ENCODE measurements around the gene ADCK2. TPM values are rescaled to one million over a fixed set of nuclear protein-coding genes. Genes with fewer than 3 reads are reported as not detected.

The ADCK2 gene
- total and polyA plus RNA-seq, 9 of the 15 experiments (the other 6 are each of a cell fraction or from before 2014, with no cell fraction given) = 0.08 to 14.3 (median 9.7) TPM

DNA sequence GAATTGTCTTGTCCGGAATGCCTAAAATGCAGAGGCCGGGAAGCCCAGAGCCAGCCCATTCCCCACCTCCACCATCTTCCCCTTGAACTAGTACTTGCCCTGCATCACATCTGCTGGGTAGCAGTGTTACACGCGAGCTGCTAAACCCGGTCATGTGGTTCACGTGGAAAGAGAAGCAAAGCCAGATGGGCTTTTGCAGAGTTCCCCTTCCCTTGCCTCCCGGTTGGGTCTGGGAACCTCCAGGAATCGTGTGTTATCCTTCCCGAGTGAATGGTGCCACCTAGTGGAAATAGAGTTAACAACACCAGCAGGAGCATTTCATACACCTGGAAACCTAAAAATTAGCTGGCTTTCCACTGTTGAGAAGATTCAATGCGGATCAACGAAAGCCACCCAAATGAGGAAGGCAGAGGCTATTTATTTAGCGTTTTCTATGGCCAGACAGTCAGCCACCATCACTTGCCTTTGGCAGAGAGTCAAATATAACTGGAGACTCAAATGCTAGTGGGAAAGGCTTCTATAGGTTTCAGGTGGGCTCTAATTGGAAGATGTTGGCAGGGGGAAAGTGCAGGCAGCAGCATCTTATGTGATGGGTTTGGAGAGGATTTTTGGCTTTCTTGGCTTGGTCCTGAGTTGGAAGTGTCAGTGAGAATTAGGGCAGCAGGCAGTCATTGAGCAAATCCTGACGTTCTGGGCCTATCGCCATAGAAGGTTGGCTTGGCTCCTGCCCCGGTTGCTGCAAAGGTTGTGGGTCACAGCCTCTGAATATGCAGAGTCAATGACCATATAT lies 19.2 kb upstream of the ADCK2 start (continued):
- TF ChIP-seq, protein P1, sequence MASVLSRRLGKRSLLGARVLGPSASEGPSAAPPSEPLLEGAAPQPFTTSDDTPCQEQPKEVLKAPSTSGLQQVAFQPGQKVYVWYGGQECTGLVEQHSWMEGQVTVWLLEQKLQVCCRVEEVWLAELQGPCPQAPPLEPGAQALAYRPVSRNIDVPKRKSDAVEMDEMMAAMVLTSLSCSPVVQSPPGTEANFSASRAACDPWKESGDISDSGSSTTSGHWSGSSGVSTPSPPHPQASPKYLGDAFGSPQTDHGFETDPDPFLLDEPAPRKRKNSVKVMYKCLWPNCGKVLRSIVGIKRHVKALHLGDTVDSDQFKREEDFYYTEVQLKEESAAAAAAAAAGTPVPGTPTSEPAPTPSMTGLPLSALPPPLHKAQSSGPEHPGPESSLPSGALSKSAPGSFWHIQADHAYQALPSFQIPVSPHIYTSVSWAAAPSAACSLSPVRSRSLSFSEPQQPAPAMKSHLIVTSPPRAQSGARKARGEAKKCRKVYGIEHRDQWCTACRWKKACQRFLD (CRISPR knock-in tag; IDR thresholded peaks at IDR 0.05) = no peak
- TF ChIP-seq, protein P2, sequence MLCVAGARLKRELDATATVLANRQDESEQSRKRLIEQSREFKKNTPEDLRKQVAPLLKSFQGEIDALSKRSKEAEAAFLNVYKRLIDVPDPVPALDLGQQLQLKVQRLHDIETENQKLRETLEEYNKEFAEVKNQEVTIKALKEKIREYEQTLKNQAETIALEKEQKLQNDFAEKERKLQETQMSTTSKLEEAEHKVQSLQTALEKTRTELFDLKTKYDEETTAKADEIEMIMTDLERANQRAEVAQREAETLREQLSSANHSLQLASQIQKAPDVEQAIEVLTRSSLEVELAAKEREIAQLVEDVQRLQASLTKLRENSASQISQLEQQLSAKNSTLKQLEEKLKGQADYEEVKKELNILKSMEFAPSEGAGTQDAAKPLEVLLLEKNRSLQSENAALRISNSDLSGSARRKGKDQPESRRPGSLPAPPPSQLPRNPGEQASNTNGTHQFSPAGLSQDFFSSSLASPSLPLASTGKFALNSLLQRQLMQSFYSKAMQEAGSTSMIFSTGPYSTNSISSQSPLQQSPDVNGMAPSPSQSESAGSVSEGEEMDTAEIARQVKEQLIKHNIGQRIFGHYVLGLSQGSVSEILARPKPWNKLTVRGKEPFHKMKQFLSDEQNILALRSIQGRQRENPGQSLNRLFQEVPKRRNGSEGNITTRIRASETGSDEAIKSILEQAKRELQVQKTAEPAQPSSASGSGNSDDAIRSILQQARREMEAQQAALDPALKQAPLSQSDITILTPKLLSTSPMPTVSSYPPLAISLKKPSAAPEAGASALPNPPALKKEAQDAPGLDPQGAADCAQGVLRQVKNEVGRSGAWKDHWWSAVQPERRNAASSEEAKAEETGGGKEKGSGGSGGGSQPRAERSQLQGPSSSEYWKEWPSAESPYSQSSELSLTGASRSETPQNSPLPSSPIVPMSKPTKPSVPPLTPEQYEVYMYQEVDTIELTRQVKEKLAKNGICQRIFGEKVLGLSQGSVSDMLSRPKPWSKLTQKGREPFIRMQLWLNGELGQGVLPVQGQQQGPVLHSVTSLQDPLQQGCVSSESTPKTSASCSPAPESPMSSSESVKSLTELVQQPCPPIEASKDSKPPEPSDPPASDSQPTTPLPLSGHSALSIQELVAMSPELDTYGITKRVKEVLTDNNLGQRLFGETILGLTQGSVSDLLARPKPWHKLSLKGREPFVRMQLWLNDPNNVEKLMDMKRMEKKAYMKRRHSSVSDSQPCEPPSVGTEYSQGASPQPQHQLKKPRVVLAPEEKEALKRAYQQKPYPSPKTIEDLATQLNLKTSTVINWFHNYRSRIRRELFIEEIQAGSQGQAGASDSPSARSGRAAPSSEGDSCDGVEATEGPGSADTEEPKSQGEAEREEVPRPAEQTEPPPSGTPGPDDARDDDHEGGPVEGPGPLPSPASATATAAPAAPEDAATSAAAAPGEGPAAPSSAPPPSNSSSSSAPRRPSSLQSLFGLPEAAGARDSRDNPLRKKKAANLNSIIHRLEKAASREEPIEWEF (CRISPR knock-in tag; IDR thresholded peaks at IDR 0.05) = no peak
- no peak for TF ChIP-seq FOSL1 (tag; conservative IDR thresholded peaks at IDR 0.05)
- TF ChIP-seq RAD51 (IDR thresholded peaks at IDR 0.05; ENCODE audit: borderline replicate concordance, low read depth) = no peak
- TF ChIP-seq, protein P3, sequence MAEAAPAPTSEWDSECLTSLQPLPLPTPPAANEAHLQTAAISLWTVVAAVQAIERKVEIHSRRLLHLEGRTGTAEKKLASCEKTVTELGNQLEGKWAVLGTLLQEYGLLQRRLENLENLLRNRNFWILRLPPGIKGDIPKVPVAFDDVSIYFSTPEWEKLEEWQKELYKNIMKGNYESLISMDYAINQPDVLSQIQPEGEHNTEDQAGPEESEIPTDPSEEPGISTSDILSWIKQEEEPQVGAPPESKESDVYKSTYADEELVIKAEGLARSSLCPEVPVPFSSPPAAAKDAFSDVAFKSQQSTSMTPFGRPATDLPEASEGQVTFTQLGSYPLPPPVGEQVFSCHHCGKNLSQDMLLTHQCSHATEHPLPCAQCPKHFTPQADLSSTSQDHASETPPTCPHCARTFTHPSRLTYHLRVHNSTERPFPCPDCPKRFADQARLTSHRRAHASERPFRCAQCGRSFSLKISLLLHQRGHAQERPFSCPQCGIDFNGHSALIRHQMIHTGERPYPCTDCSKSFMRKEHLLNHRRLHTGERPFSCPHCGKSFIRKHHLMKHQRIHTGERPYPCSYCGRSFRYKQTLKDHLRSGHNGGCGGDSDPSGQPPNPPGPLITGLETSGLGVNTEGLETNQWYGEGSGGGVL (CRISPR knock-in tag; IDR thresholded peaks at IDR 0.05) = no peak
- no peak for TF ChIP-seq SP2 (IDR thresholded peaks at IDR 0.05; ENCODE audit: extremely low read depth, low read depth, low read length, poor library complexity, severe bottlenecking)
- TF ChIP-seq OTX1 (CRISPR knock-in tag; IDR thresholded peaks at IDR 0.05) = peak; percentile 44; the same call in 1 of the 2 replicates
- no peak for TF ChIP-seq PHB (CRISPR knock-in tag; IDR thresholded peaks at IDR 0.05)
- no peak for TF ChIP-seq ZNF57 (CRISPR knock-in tag; IDR thresholded peaks at IDR 0.05)
- TF ChIP-seq CBX2 (IDR thresholded peaks at IDR 0.05; ENCODE audit: insufficient read depth, low read length, poor library complexity, severe bottlenecking) = no peak
- TF ChIP-seq TBL1XR1 (IDR thresholded peaks at IDR 0.05; ENCODE audit: low read length in 2 of 2) = 0 out of 4 replicates have a peak, but pooled peaks of 1 of the 2 experiments have one; percentile 12
- TF ChIP-seq, protein P4, sequence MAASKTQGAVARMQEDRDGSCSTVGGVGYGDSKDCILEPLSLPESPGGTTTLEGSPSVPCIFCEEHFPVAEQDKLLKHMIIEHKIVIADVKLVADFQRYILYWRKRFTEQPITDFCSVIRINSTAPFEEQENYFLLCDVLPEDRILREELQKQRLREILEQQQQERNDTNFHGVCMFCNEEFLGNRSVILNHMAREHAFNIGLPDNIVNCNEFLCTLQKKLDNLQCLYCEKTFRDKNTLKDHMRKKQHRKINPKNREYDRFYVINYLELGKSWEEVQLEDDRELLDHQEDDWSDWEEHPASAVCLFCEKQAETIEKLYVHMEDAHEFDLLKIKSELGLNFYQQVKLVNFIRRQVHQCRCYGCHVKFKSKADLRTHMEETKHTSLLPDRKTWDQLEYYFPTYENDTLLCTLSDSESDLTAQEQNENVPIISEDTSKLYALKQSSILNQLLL (CRISPR knock-in tag; IDR thresholded peaks at IDR 0.05; ENCODE audit: borderline replicate concordance) = no peak
- peak in 1 of 2 experiments; percentile 63; a peak in 1 of 4 replicates for TF ChIP-seq ARNT (IDR thresholded peaks at IDR 0.05)
- TF ChIP-seq, protein P5, sequence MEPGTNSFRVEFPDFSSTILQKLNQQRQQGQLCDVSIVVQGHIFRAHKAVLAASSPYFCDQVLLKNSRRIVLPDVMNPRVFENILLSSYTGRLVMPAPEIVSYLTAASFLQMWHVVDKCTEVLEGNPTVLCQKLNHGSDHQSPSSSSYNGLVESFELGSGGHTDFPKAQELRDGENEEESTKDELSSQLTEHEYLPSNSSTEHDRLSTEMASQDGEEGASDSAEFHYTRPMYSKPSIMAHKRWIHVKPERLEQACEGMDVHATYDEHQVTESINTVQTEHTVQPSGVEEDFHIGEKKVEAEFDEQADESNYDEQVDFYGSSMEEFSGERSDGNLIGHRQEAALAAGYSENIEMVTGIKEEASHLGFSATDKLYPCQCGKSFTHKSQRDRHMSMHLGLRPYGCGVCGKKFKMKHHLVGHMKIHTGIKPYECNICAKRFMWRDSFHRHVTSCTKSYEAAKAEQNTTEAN (CRISPR knock-in tag; IDR thresholded peaks at IDR 0.05) = no peak
- no peak for TF ChIP-seq ZNF354B (CRISPR knock-in tag; IDR thresholded peaks at IDR 0.05)
- TF ChIP-seq WHSC1 (IDR thresholded peaks at IDR 0.05; ENCODE audit: low read length) = no peak
